AG10803 (cell line): ENCODE measurements around the gene PRG2.

ENCODE experiments used
- DNase-seq: peaks from one replicate; pipeline ENCODE4 v3.0.0; 2010; ENCODE audit warnings: low read depth
- H3K4me3 ChIP-seq: 2 replicates; pipeline ENCODE4 v1.5.1; 2011; ENCODE audit warnings: mild to moderate bottlenecking, low read length, control low read depth
- CTCF ChIP-seq: conservative IDR thresholded peaks from 2 replicates; pipeline ENCODE4 v1.5.1; 2011; ENCODE audit warnings: mild to moderate bottlenecking, low read length, control low read depth, inconsistent platforms

The PRG2 gene

GRCh38 chr11:57376095-57377090, 14.1 kb downstream of the PRG2 start:
- no peak for TF ChIP-seq CTCF
- no peak for DNase-seq
- no peak overlapping the region for H3K4me3 ChIP-seq

GRCh38 chr11:57375490-57375889, 15.0 kb downstream of the PRG2 start:
- DNase-seq: no peak
- TF ChIP-seq CTCF: no peak
- no peak overlapping the region for H3K4me3 ChIP-seq

GRCh38 chr11:57374966-57375365, 15.5 kb downstream of the PRG2 start:
- TF ChIP-seq CTCF: no peak
- no peak overlapping the region for H3K4me3 ChIP-seq
- no peak for DNase-seq

- no peak overlapping the region for H3K4me3 ChIP-seq
- no peak for DNase-seq
- TF ChIP-seq CTCF: no peak
Observed at GRCh38 chr11:57373146-57373545, 17.3 kb downstream of the PRG2 start.

- no peak for DNase-seq
- H3K4me3 ChIP-seq: no peak overlapping the region
- no peak for TF ChIP-seq CTCF
Observed at GRCh38 chr11:57370941-57371340, 19.5 kb downstream of the PRG2 start.

- no peak for DNase-seq
- no peak overlapping the region for H3K4me3 ChIP-seq
- TF ChIP-seq CTCF: no peak
Observed at GRCh38 chr11:57370251-57370650, 20.2 kb downstream of the PRG2 start.

GRCh38 chr11:57368845-57369232, 21.6 kb downstream of the PRG2 start:
- no peak for TF ChIP-seq CTCF
- no peak for DNase-seq
- H3K4me3 ChIP-seq: no peak overlapping the region
